ENCODE measurements around the gene SLC25A45.

SLC25A45 gene

GRCh38 chr11:65389294-65389980, 7.0 kb upstream of the SLC25A45 start:
- Histone ChIP-seq H3K9me2 (replicated peaks; ENCODE audit: low read depth, low read length) (no peaks in the 10 kb centered on the region), H3K9me3 (ENCODE audit: insufficient read depth, low read depth, low read length) (no peaks in the 10 kb centered on the region), H3K4me3 (ENCODE audit: low read length, poor library complexity, severe bottlenecking) (peak overlapping the region; percentile 65), H3F3A (ENCODE audit: low read depth) (no peaks in the 10 kb centered on the region), H3K9ac (ENCODE audit: low read depth, low read length, poor library complexity, severe bottlenecking) (peak overlapping the region; percentile 89), H3K27me3 (ENCODE audit: insufficient read depth, low read length, poor library complexity, severe bottlenecking) (no peaks in the 10 kb centered on the region), H3K36me3 (ENCODE audit: insufficient read depth, low read length) (peaks cover 4% of the 10 kb centered on the region; the same call in 1 of the 2 replicates), H2AFZ (ENCODE audit: low read length) (no peak overlapping the region), H3K4me1 (ENCODE audit: insufficient read depth, low read length, poor library complexity, severe bottlenecking) (peaks cover 54% of the 10 kb centered on the region), H3K79me2 (ENCODE audit: insufficient read depth, low read length) (peaks cover 75% of the 10 kb centered on the region), H4K20me1 (ENCODE audit: insufficient read depth, low read length, poor library complexity, severe bottlenecking) (peaks cover 19% of the 10 kb centered on the region), H3K4me2 (ENCODE audit: low read depth, low read length, poor library complexity, severe bottlenecking) (peak overlapping the region; percentile 80)
- TF ChIP-seq EZH2phosphoT487 (IDR thresholded peaks at IDR 0.05; ENCODE audit: borderline replicate concordance) (no peak), CTCF (conservative IDR thresholded peaks at IDR 0.05; ENCODE audit: low read length) (no peak)

GRCh38 chr11:65388731-65389130, 6.3 kb upstream of the SLC25A45 start:
- Histone ChIP-seq H3K9me2 (replicated peaks; ENCODE audit: low read depth, low read length) (no peaks in the 10 kb centered on the region), H2AFZ (ENCODE audit: low read length) (no peak overlapping the region), H3K79me2 (ENCODE audit: insufficient read depth, low read length) (peaks cover 74% of the 10 kb centered on the region), H3K4me3 (ENCODE audit: low read length, poor library complexity, severe bottlenecking) (peak overlapping the region; percentile 65), H3K4me1 (ENCODE audit: insufficient read depth, low read length, poor library complexity, severe bottlenecking) (peaks cover 60% of the 10 kb centered on the region), H3F3A (ENCODE audit: low read depth) (no peaks in the 10 kb centered on the region), H3K27me3 (ENCODE audit: insufficient read depth, low read length, poor library complexity, severe bottlenecking) (no peaks in the 10 kb centered on the region), H3K9ac (ENCODE audit: low read depth, low read length, poor library complexity, severe bottlenecking) (peak overlapping the region; percentile 89), H3K4me2 (ENCODE audit: low read depth, low read length, poor library complexity, severe bottlenecking) (peak overlapping the region; percentile 80), H4K20me1 (ENCODE audit: insufficient read depth, low read length, poor library complexity, severe bottlenecking) (peaks cover 14% of the 10 kb centered on the region), H3K36me3 (ENCODE audit: insufficient read depth, low read length) (no peaks in the 10 kb centered on the region; the same call in 1 of the 2 replicates), H3K9me3 (ENCODE audit: insufficient read depth, low read depth, low read length) (no peaks in the 10 kb centered on the region)
- no peak for TF ChIP-seq EZH2phosphoT487 (IDR thresholded peaks at IDR 0.05; ENCODE audit: borderline replicate concordance)
- TF ChIP-seq CTCF (conservative IDR thresholded peaks at IDR 0.05; ENCODE audit: low read length): no peak

GRCh38 chr11:65386307-65387140, 4.1 kb upstream of the SLC25A45 start, which contains the start of gene FRMD8:
TSS of gene FRMD8 (plus strand) at chr11:65386637. CDS start at chr11:65387037, 400 bp downstream.
- H3F3A ChIP-seq (ENCODE audit: low read depth): peaks cover 8% of the 10 kb centered on the region; the same call in 1 of the 2 replicates
- H3K36me3 ChIP-seq (ENCODE audit: insufficient read depth, low read length): no peaks in the 10 kb centered on the region; the same call in 1 of the 2 replicates
- peak within 1 kb of the TSS; percentile 79 for H2AFZ ChIP-seq (ENCODE audit: low read length)
- H3K4me1 ChIP-seq (ENCODE audit: insufficient read depth, low read length, poor library complexity, severe bottlenecking): peaks cover 64% of the 10 kb centered on the region
- TF ChIP-seq CTCF (conservative IDR thresholded peaks at IDR 0.05; ENCODE audit: low read length) (no peak), EZH2phosphoT487 (IDR thresholded peaks at IDR 0.05; ENCODE audit: borderline replicate concordance) (no peak)
- H3K9me2 ChIP-seq (replicated peaks; ENCODE audit: low read depth, low read length): no peaks in the 10 kb centered on the region
- peaks cover 9% of the 10 kb centered on the region for H4K20me1 ChIP-seq (ENCODE audit: insufficient read depth, low read length, poor library complexity, severe bottlenecking)
- no peaks in the 10 kb centered on the region for H3K9me3 ChIP-seq (ENCODE audit: insufficient read depth, low read depth, low read length)
- peak within 1 kb of the TSS; percentile 87 for H3K4me3 ChIP-seq (ENCODE audit: low read length, poor library complexity, severe bottlenecking)
- peak within 1 kb of the TSS; percentile 89 for H3K9ac ChIP-seq (ENCODE audit: low read depth, low read length, poor library complexity, severe bottlenecking)
- peak within 1 kb of the TSS; percentile 80 for H3K4me2 ChIP-seq (ENCODE audit: low read depth, low read length, poor library complexity, severe bottlenecking)
- H3K27me3 ChIP-seq (ENCODE audit: insufficient read depth, low read length, poor library complexity, severe bottlenecking): no peaks in the 10 kb centered on the region
- H3K79me2 ChIP-seq (ENCODE audit: insufficient read depth, low read length): peaks cover 52% of the 10 kb centered on the region
